HepG2 (cell line): Measurements from ENCODE around the gene ACTN1. TPM values are rescaled to one million over a fixed set of nuclear protein-coding genes. Genes with fewer than 3 reads are reported as not detected.

Source experiments
- ATAC-seq: fragments of 200-7000 bp; cut with Tn5 transposase; 3 replicates; pipeline ENCODE4 v1.9.1; 2020; ENCODE audit warnings: mild to moderate bottlenecking, moderate library complexity
- BruUV-seq: library from RNA; stranded (reverse); fragments of 400-500 nt; replicated peaks from 2 replicates; lab custom pipeline; 2021; lab: Mats Ljungman, UMichigan
- CTCF ChIA-PET: fragments of 300-600 bp; formaldehyde crosslinking; extraction: SDS; loops from one replicate; lab custom pipeline; 2021; ENCODE audit warnings: low total read pairs, inconsistent platforms, low intra/inter-chr PET ratio; lab: Yijun Ruan, JAX
- POLR2A ChIA-PET: fragments of 350-600 bp; sonication (Branson Sonifier 250); formaldehyde crosslinking; loops from one replicate; lab custom pipeline; 2020; ENCODE audit warnings: antibody characterized with exemption, inconsistent platforms; lab: Yijun Ruan, JAX
- DNase-seq: peaks from one replicate; pipeline ENCODE4 v3.0.0-alpha.2; 2015; ENCODE audit warnings: low spot score
- FAIRE-seq: peaks from 3 replicates; lab custom pipeline; 2011; peaks lifted over from hg19 to GRCh38; lab: Jason Lieb, UNC
- H2AFZ ChIP-seq: one replicate; pipeline ENCODE4 v1.6.1; 2011; ENCODE audit warnings: low read length, inconsistent platforms
- H3K27ac ChIP-seq: fragments of 300-600 bp; 3 replicates; pipeline ENCODE4 v1.8.0; 2011; ENCODE audit warnings: mixed run types, mild to moderate bottlenecking, mixed read lengths, low read length, inconsistent platforms; ENCODE audit not compliant: insufficient read depth; ENCODE audit errors: extremely low read length
- H3K27me3 ChIP-seq, 2 experiments: fragments of 200-600 bp in 1 of 2; 2 replicates in 1 of 2; 3 replicates in 1 of 2; pipeline versions ENCODE4 v1.6.0 to v1.8.0; 2011; ENCODE audit warnings: low read length in 2 of 2, mild to moderate bottlenecking in 2 of 2, moderate library complexity in 2 of 2, inconsistent platforms in 1 of 2; ENCODE audit not compliant: insufficient read depth in 2 of 2, control insufficient read depth in 1 of 2
- H3K36me3 ChIP-seq, 2 experiments: fragments of 200-600 bp in 1 of 2; replicated peaks in 1 of 2; 2 replicates in 1 of 2; 3 replicates in 1 of 2; pipeline versions ENCODE4 v1.5.1 to v1.8.0; 2011; ENCODE audit warnings: low read length in 2 of 2, inconsistent platforms in 1 of 2; ENCODE audit not compliant: insufficient read depth in 2 of 2, control insufficient read depth in 1 of 2
- H3K4me1 ChIP-seq: 2 replicates; pipeline ENCODE4 v1.5.1; 2012; ENCODE audit warnings: low read length, inconsistent platforms; ENCODE audit not compliant: insufficient read depth
- H3K4me2 ChIP-seq: 2 replicates; pipeline ENCODE4 v1.6.0; 2011; ENCODE audit warnings: low read depth, low read length, inconsistent platforms
- H3K4me3 ChIP-seq, 3 experiments: fragments of 200-600 bp in 1 of 3; sonication (generic), shearing (Covaris generic) in 1 of 3; replicated peaks in 1 of 3; 2 replicates each; pipeline ENCODE4 v1.5.1; 2011 to 2016; ENCODE audit warnings: low read length in 3 of 3, inconsistent platforms in 2 of 3, low read depth in 2 of 3, mild to moderate bottlenecking in 2 of 3, control low read depth in 1 of 3, mixed read lengths in 1 of 3; ENCODE audit not compliant: insufficient read depth in 1 of 3
- H3K79me2 ChIP-seq: one replicate; pipeline ENCODE4 v1.6.1; 2011; ENCODE audit warnings: low read length, inconsistent platforms; ENCODE audit not compliant: insufficient read depth
- H3K9ac ChIP-seq: 2 replicates; pipeline ENCODE4 v1.6.0; 2011; ENCODE audit warnings: mild to moderate bottlenecking, low read depth, low read length, inconsistent platforms; ENCODE audit not compliant: insufficient read depth
- H3K9me3 ChIP-seq: 2 replicates; pipeline ENCODE4 v1.5.1; 2012; ENCODE audit warnings: mild to moderate bottlenecking, low read length
- H4K20me1 ChIP-seq: 2 replicates; pipeline ENCODE4 v1.6.0; 2011; ENCODE audit warnings: inconsistent platforms, mild to moderate bottlenecking, low read length, moderate library complexity; ENCODE audit not compliant: insufficient read depth
- CEBPB ChIP-seq: IDR thresholded peaks from 2 replicates; pipeline ENCODE4 v1.6.1; 2011; ENCODE audit warnings: low read depth, low read length, improper control_type of control experiment, borderline replicate concordance
- ELF1 ChIP-seq: sonication (generic); formaldehyde crosslinking; IDR thresholded peaks from 2 replicates; pipeline ENCODE4 v1.4.0; 2020; ENCODE audit warnings: missing genetic modification reagents
- GFI1 ChIP-seq: sonication (generic); formaldehyde crosslinking; IDR thresholded peaks from 2 replicates; pipeline ENCODE4 v1.5.0; 2020; ENCODE audit warnings: missing genetic modification reagents, mild to moderate bottlenecking, borderline replicate concordance
- MTF2 ChIP-seq: sonication (generic); formaldehyde crosslinking; IDR thresholded peaks from 2 replicates; pipeline ENCODE4 v1.5.0; 2020; ENCODE audit warnings: missing genetic modification reagents, borderline replicate concordance
- NFIB ChIP-seq: sonication (generic); formaldehyde crosslinking; IDR thresholded peaks from 2 replicates; pipeline ENCODE4 v1.9.0; 2021; ENCODE audit warnings: missing genetic modification reagents, mild to moderate bottlenecking, borderline replicate concordance
- WGBS: methylation state at CpG from one replicate; pipeline ENCODE4 v1.1.6; 2017; ENCODE audit warnings: low lambda C conversion rate; 5-methylcytosine and 5-hydroxymethylcytosine counted together
- in situ Hi-C: cut with HindIII; loops from 2 replicates; pipeline ENCODE4 v1.10.0; 2017; ENCODE audit warnings: low pct_unique_long_range_greater_than_20kb; ENCODE audit not compliant: extremely low pct_ligation_motif_present
- intact Hi-C: fragments of 100-400 bp; cut with micrococcal nuclease; formaldehyde crosslinking; loops from one replicate; pipeline ENCODE4 v1.10.0; 2022; ENCODE audit not compliant: unreplicated experiment
- polyA plus RNA-seq, 8 experiments: library from polyadenylated mRNA; depleted of rRNA in 3 of 8; stranded (reverse) in 7 of 8; unstranded in 1 of 8; fragments of >200 nt; fragmentation: Illumina TruSeq in 4 of 8; extraction: Trizol in 4 of 8; gene quantifications; 2 replicates each; pipeline versions ENCODE4 v1.2.1 to v1.2.3, GENCODE V29; 2011 to 2016; ENCODE audit warnings: low read depth in 4 of 8, missing spikeins in 1 of 8, mixed read lengths in 1 of 8; ENCODE audit not compliant: insufficient read depth in 1 of 8
- total RNA-seq, 5 experiments: library from RNA; depleted of rRNA; stranded (reverse); fragments of >200 nt; fragmentation: Illumina TruSeq; extraction: Trizol; gene quantifications; 2 replicates each; pipeline ENCODE4 v1.2.3, GENCODE V29; 2016; ENCODE audit warnings: low read depth in 1 of 5
- TF ChIP-seq, protein P1 (sequence below): sonication (generic); formaldehyde crosslinking; IDR thresholded peaks from 2 replicates; pipeline ENCODE4 v1.9.0; 2022; ENCODE audit warnings: low read depth, missing genetic modification reagents
- TF ChIP-seq, protein P2 (sequence below): sonication (generic); formaldehyde crosslinking; IDR thresholded peaks from 2 replicates; pipeline ENCODE4 v1.4.0; 2020; ENCODE audit warnings: missing genetic modification reagents, mild to moderate bottlenecking, borderline replicate concordance

ACTN1 gene
- total and polyA plus RNA-seq, 2 of the 13 experiments (the other 11 are each of a cell fraction or from before 2014, with no cell fraction given): 58.6 to 162 TPM

DNA sequence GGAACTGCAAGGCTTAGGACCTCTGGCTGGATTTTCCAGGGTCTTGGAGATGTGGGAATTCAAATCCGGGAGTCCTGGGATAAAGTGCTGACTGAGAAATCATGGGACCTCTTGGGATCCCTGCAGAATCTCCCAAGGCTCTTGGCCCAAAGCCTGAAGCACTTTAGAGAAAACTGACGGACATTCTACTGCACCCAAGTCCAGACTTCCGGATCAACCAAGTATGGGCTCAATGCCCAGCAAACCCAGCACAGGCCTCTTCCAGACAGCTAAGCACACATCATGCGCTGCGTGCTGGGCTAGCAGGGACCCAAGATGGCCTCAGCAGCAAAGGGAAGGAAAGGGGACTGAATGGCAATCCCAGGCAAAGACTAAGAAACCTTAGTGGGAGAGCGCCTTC, 85.0 kb downstream of the ACTN1 start:
- no peak for FAIRE-seq
- CTCF ChIA-PET: no interaction called here
- H3K27me3 ChIP-seq: no peaks in the 10 kb centered on the region
- H3K27ac ChIP-seq: no peak overlapping the region
- no peak overlapping the region for H3K4me2 ChIP-seq
- ATAC-seq: no peak
- BruUV-seq: no TSS peak
- no peaks in the 10 kb centered on the region; the same call in 1 of the 2 replicates for H4K20me1 ChIP-seq
- no peak overlapping the region for H3K4me3 ChIP-seq
- TF ChIP-seq ELF1 (CRISPR knock-in tag): no peak
- TF ChIP-seq NFIB (CRISPR knock-in tag): no peak
- no peak for TF ChIP-seq MTF2
- no peak for TF ChIP-seq GFI1 (CRISPR knock-in tag)
- TF ChIP-seq, protein P1, sequence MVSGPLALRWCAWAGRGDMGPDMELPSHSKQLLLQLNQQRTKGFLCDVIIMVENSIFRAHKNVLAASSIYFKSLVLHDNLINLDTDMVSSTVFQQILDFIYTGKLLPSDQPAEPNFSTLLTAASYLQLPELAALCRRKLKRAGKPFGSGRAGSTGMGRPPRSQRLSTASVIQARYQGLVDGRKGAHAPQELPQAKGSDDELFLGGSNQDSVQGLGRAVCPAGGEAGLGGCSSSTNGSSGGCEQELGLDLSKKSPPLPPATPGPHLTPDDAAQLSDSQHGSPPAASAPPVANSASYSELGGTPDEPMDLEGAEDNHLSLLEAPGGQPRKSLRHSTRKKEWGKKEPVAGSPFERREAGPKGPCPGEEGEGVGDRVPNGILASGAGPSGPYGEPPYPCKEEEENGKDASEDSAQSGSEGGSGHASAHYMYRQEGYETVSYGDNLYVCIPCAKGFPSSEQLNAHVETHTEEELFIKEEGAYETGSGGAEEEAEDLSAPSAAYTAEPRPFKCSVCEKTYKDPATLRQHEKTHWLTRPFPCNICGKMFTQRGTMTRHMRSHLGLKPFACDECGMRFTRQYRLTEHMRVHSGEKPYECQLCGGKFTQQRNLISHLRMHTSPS (CRISPR knock-in tag): no peak
- TF ChIP-seq, protein P2, sequence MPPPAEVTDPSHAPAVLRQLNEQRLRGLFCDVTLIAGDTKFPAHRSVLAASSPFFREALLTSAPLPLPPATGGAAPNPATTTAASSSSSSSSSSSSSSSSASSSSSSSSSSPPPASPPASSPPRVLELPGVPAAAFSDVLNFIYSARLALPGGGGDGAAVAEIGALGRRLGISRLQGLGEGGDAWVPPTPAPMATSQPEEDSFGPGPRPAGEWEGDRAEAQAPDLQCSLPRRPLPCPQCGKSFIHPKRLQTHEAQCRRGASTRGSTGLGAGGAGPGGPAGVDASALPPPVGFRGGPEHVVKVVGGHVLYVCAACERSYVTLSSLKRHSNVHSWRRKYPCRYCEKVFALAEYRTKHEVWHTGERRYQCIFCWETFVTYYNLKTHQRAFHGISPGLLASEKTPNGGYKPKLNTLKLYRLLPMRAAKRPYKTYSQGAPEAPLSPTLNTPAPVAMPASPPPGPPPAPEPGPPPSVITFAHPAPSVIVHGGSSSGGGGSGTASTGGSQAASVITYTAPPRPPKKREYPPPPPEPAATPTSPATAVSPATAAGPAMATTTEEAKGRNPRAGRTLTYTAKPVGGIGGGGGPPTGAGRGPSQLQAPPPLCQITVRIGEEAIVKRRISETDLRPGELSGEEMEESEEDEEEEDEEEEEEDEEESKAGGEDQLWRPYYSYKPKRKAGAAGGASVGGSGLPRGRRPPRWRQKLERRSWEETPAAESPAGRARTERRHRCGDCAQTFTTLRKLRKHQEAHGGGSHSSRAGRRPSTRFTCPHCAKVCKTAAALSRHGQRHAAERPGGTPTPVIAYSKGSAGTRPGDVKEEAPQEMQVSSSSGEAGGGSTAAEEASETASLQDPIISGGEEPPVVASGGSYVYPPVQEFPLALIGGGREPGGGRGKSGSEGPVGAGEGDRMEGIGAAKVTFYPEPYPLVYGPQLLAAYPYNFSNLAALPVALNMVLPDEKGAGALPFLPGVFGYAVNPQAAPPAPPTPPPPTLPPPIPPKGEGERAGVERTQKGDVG (CRISPR knock-in tag): no peak
- no peak for TF ChIP-seq CEBPB
- TF ChIP-seq, all 625 proteins: peak for 0
- in situ Hi-C loops (no loop called here), intact Hi-C loops (no loop called here)
- Histone ChIP-seq H2AFZ (no peak overlapping the region), H3K36me3 (peaks cover 57 to 97% of the 10 kb centered on the region in 2 experiments), H3K9me3 (no peaks in the 10 kb centered on the region), H3K79me2 (no peaks in the 10 kb centered on the region), H3K4me1 (peaks cover 13% of the 10 kb centered on the region), H3K9ac (no peak overlapping the region)
- WGBS: 98% methylated on average over 6 of the region's 6 CpGs
- no peak for DNase-seq
- POLR2A ChIA-PET: interaction anchor here (0.6 kb wide), 1 partner anchor 1011 kb away, joined by 4 read pairs; no protein-coding TSS in a partner anchor
